Measurements from ENCODE around the gene TUBB4B. TPM values are rescaled to one million over a fixed set of nuclear protein-coding genes. Genes with fewer than 3 reads are reported as not detected.

Gene TUBB4B
- total RNA-seq, 6 experiments from 2014 or later, result 88.4 to 274 (median 124) TPM

GRCh38 chr9:137215196-137215986, 25.7 kb upstream of the TUBB4B start:
- WGBS (ENCODE audit: insufficient coverage, low coverage, low lambda C conversion rate, missing lambda C conversion rate), result no CpG with 5 or more reads among the region's 22 CpGs
- no peak for DNase-seq

GRCh38 chr9:137216188-137216965, 24.7 kb upstream of the TUBB4B start:
- DNase-seq, result no peak
- Histone ChIP-seq H3K27me3 (no peaks in the 10 kb centered on the region), H3K27ac (no peak overlapping the region)

More at GRCh38 chr9:137215196-137215986, 25.7 kb upstream of the TUBB4B start:
- Histone ChIP-seq H3K4me3 (no peak overlapping the region), H3K4me1 (no peaks in the 10 kb centered on the region), H3K27ac (no peak overlapping the region), H3K36me3 (no peaks in the 10 kb centered on the region), H3K9me3 (no peaks in the 10 kb centered on the region), H3K27me3 (no peaks in the 10 kb centered on the region)
- ATAC-seq, result no peak
- intact Hi-C loops (cut with DNase I), result no loop called here
- TF ChIP-seq POLR2A (IDR thresholded peaks at IDR 0.05), result no peak
- TF ChIP-seq CTCF (IDR thresholded peaks at IDR 0.05), result no peak

GRCh38 chr9:137217276-137218211, 23.5 kb upstream of the TUBB4B start:
- peak; percentile 29 to 61 (median 44) for ATAC-seq

More at GRCh38 chr9:137216188-137216965, 24.7 kb upstream of the TUBB4B start:
- TF ChIP-seq POLR2A (IDR thresholded peaks at IDR 0.05), result no peak
- Histone ChIP-seq H3K4me1 (peaks cover 0 to under 1% (median 0%) of the 10 kb centered on the region in 4 donors), H3K4me3 (no peak overlapping the region), H3K9me3 (no peaks in the 10 kb centered on the region), H3K36me3 (no peaks in the 10 kb centered on the region)
- intact Hi-C loops (cut with DNase I), result no loop called here
- no CpG with 5 or more reads among the region's 30 CpGs for WGBS (ENCODE audit: insufficient coverage, low coverage, low lambda C conversion rate, missing lambda C conversion rate)
- no peak for ATAC-seq

GRCh38 chr9:137218212-137218753, 22.8 kb upstream of the TUBB4B start:
- no CpG with 5 or more reads among the region's 30 CpGs for WGBS (ENCODE audit: insufficient coverage, low coverage, low lambda C conversion rate, missing lambda C conversion rate)
- Histone ChIP-seq H3K27ac (no peak overlapping the region), H3K4me1 (peaks cover 0 to 11% (median 2%) of the 10 kb centered on the region in 4 donors), H3K4me3 (no peak overlapping the region), H3K27me3 (no peaks in the 10 kb centered on the region), H3K36me3 (no peaks in the 10 kb centered on the region), H3K9me3 (no peaks in the 10 kb centered on the region)
- intact Hi-C loops (cut with DNase I), result no loop called here
- ATAC-seq (no peak), DNase-seq (no peak)
- no peak for TF ChIP-seq POLR2A (IDR thresholded peaks at IDR 0.05)
- TF ChIP-seq CTCF (IDR thresholded peaks at IDR 0.05), result no peak

More at GRCh38 chr9:137217276-137218211, 23.5 kb upstream of the TUBB4B start:
- H3K9me3 ChIP-seq, result no peaks in the 10 kb centered on the region
- H3K36me3 ChIP-seq, result no peaks in the 10 kb centered on the region
- peaks cover 0 to 5% (median 0%) of the 10 kb centered on the region in 4 donors for H3K4me1 ChIP-seq
- TF ChIP-seq CTCF (IDR thresholded peaks at IDR 0.05) (no peak), POLR2A (IDR thresholded peaks at IDR 0.05) (no peak)
- peak overlapping the region in 2 of 3 donors; percentile 17 to 29 for H3K4me3 ChIP-seq
- no peaks in the 10 kb centered on the region for H3K27me3 ChIP-seq
- intact Hi-C loops (cut with DNase I), result no loop called here
- peak in 1 of 3 donors; percentile 70 for DNase-seq
- 77% methylated on average over 10 of the region's 36 CpGs for WGBS (ENCODE audit: insufficient coverage, low coverage, low lambda C conversion rate, missing lambda C conversion rate)
- no peak overlapping the region for H3K27ac ChIP-seq
